GM18499 (cell line): Measurements from ENCODE around the gene CTNNBIP1.
"Not testable (repeated sequence)": the region's sequence is repeated elsewhere in the genome, so short reads cannot be mapped to it uniquely, and the experiment has no call there.

Source experiments
- ATAC-seq: cut with Tn5 transposase; IDR thresholded peaks from one replicate; pipeline ENCODE4 v1.9.1; 2021; ENCODE audit warnings: moderate number of reproducible peaks; ENCODE audit not compliant: insufficient read depth, unreplicated experiment

Gene CTNNBIP1

DNA sequence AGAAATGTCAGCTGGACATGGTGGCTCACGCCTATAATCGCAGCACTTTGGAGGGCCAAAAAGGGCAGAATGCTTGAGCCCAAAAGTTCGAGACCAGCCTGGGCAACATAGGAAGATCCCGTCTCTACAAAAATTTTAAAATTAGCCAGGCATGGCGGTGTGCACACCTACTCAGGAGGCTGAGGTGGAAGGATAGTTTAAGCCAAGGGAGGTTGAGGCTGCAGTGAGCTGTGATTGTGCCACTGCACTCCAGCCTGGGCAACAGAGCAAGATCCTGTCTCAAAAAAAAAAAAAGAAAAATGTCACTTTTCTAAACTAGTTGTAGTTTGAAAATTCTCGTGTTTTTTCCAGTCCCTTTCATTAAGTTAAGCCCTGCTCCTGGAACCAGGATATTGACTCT is 95.5 kb downstream of the CTNNBIP1 start:
- no peak for ATAC-seq

DNA sequence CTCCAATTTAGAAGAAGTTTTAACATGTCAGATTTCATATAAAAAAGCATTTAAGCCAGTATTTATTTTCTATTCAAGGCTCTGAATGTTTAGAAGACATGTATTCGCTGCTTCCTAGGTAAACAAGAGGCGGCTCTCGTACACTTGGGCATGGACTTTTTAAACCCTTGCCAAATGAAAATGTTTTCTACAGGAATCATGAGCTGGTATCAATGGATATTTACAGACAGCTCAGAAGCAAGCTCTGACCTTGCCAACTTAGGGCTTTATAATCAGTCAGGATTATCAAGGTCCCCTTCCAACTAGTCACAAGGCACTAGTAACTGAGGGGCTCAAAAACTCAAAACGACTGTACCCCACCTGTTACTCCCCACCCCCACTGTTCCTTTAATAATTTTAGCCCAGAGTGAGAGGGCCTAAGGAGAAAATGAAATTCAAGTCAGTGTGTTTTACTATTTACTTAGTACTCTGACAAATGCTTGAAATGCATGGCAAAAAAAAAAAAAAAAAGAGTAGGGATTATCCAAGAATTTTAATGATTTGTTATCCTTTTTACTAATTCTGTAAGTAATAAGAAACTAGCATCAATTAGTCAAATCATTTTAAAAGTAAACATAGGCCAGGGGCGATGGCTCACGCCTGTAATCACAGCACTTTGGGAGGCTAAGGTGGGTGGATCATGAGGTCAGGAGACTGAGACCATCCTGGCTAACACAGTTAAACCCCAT is 98.7 kb downstream of the CTNNBIP1 start:
- ATAC-seq: no peak

DNA sequence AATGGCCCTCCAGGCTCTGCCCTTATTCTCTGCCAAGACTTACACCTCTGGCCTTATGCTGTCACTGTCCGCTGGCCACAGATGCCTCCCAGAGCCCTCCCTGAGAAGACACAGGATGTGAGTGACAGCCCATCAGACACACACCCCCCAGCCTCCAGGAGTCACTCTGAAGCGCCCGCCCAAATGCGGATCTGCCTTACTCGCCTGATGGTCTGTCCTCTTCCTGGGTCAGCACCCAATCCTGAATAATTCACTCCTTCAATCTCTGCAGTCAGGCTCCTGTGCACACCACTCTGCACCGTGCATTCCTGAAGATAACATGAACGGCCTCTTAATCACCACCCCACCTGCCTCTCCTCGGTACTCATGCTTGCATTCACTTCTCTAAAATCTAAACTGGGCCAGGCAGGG is 101.0 kb downstream of the CTNNBIP1 start:
- no peak for ATAC-seq

DNA sequence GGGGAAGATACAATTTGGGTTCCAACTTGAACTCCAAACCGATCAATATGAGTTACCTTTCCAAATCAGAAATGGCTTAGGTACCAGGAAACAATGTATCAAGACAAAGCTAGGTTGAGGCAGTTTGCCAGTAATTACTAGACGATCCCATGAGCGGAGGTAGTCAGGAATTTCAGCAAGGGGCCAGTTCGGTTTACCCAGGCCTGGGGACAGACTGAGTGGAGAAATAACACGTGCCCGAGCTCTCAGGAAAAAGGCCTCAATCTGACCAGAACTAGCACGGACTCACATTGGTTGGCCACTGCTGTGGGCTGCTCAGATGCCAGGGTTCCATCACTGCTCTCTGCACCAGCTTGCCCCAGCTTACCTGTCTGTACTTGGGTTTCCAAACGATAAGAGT is 101.6 kb downstream of the CTNNBIP1 start:
- ATAC-seq: no peak

DNA sequence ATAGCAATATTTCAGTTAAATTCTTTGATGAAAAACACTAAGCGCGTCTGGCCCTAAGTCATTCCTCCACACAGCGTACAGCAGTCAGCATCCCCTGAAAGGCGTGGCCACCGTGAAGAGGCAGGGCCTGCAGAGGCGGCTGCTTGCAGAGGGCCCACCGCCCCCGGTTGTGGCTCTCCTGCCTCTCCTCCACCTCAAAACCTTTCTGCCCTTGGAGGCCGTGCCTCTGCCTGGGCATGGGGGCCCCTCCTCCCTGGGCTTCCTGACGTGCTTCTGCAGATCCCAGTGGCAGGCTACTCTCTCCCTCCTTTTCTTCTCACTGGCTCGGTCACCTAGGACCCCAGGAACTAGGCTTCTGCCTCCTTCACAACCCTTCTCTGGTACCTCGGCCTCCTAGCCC is 102.5 kb downstream of the CTNNBIP1 start:
- ATAC-seq: no peak

DNA sequence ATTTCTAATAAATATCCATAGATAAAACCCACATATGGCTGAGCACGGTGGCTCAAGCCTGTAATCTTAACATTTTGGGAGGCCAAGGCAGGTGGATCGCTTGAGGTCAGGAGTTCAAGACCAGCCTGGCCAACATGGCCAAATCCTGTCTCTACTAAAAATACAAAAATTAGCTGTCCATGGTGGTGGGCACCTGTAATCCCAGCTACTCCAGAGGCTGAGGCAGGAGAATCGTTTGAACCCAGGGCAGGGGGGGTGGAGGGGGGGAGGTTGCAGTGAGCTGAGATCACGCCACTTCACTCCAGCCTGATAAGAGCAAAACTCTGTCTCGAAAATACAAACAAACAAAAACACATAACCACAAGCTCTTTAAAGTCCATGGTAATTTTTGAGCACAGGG is 104.1 kb downstream of the CTNNBIP1 start:
- ATAC-seq: not testable (repeated sequence)

DNA sequence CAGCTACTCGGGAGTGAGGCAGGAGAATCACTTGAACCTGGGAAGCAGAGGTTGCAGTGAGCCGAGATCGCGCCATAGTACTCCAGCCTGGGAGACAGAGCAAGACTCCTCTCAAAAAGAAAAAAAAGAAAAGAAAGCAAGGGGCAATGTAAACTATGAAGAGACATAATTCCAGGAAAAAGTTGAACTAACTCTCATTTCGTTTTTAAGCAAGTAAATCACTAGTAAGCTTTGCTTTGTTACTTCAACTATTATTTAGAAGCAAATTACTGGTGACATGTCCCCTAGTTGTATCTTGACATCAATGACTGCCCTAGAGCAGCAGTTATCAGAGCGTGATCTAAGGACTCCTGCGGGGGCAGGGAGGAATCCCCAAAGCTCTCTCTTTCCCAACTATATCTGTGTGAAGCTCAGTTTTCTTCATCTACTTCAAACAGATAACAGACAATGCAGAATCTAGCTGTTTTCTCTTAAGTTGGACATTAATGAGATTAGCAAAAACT is 105.0 kb downstream of the CTNNBIP1 start:
- no peak for ATAC-seq

DNA sequence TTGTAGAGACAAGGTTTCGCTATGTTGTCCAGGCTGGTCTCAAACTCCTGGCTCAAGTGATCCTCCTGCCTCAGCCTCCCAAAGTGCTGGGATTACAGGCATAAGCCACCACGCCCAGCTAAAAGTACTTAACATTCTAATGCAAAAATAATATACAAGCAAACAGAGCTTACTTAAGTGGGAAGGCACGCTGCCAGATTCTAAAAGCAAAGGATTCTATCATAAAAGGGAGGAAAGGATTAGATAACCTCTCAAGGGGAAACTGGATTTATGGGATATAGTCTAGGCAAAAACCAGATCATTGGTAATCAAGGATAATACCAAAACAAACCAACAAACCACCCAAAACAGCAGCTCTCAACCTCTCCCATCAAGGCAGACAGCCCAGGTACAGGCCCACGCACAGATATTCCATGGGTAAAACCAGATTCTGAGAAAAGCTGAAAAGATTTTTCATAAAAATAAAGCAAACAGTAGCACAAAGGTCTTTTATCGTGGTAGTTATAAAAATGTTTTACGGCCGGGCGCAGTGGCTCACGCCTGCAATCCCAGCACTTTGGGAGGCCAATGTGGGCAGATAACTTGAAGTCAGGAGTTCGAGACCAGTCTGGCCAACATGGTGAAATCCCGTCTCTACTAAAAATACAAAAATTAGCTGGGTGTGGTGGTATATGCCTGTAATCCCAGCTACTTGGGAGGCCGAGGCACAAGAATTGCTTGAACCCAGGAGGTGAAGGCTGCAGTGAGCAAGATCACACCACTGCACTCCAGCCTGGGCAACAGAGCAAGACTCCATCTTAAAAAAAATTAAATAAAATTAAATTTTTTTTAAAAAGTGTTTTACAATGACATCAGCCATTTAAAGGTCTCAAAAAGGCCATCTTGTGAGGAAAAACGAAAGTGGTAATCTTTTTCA is 106.8 kb downstream of the CTNNBIP1 start:
- ATAC-seq: not testable (repeated sequence)

DNA sequence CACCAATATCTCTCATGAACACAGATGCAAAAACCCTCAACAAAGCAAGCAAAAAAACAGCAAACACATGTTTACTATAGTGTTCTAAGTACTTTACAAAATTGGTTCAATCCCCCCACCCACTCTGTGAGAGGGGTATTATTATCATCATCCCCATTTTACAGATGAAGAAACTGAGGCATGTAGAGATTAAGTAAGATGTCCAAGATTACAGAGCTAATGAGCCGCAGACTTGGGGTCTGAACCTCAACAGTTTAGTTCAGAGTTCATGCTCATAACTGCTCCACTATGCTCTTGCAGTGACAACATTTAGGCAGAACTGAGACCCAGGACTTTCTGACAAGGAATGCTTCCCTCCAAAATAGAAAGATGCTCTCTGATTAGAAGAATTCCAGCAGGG is 108.2 kb downstream of the CTNNBIP1 start:
- no peak for ATAC-seq
